GM21723 (cell line): ENCODE results near the gene PRKCE.

Experiments used
- ATAC-seq: cut with Tn5 transposase; IDR thresholded peaks from one replicate; pipeline ENCODE4 v1.9.1; 2021; ENCODE audit warnings: mild to moderate bottlenecking, moderate library complexity; ENCODE audit not compliant: unreplicated experiment

PRKCE gene

DNA sequence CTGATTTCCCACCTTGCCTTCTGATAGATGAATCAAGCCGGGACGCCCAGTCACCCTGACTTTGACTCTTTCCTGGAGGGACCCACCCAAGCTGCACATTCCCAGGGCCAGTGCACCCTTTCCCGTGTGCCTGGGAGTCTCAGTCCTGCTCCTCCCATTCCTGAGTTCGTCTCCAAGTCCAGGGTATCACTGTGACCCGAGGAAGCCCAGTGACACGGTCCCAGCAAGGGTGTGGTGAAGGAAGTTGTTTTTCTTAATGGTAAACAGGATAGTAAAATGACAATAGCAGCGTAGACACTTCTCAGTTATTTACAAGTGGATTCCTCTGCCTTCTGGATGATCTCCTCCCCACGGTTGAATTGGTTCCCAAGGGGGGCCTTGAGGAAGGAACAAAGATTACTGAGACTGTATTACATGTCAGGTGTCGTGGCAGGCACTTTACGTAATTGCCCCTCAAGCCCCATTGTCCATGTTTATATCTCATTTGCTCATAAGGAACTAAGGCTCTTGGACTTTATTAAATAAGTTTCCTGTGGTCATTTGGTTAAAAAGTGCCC, 123.3 kb downstream of the PRKCE start:
- no peak for ATAC-seq

DNA sequence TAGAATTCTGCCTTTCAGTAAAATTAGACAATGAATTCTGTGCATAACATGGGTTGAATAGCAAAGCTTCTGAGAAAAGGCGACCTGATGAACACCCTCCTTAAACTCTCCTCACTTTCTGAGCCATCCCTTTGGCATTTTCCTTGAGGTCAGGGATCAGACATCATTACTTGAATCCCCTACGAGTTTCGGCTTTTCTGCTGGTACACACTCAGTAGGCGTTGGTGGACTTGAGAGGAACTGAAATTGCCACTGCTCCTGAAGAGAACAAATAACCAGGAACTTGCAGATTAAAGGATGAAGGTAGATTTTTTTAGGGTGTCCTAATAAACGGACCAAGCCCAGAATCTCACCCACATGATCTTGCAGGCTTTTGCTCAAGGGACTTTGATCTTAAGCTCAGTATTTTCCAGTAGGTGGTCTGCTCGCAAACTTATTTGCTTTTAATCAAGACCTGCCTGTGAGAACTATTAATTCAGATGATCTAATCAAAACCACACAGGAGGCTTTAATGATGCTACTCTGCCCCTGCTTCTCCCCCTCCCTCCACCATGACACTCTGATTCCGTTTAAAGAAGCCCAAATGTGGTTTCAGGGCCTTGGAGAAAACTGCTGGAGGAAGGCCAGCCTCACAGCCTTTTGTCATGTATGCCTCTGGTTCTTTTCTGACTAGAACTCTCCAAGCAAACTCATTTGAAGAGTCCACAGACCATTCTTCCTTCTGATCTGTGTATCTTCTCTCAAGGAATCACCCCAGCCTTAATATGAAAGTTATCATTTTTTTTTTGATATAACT, 124.9 kb downstream of the PRKCE start:
- no peak for ATAC-seq

DNA sequence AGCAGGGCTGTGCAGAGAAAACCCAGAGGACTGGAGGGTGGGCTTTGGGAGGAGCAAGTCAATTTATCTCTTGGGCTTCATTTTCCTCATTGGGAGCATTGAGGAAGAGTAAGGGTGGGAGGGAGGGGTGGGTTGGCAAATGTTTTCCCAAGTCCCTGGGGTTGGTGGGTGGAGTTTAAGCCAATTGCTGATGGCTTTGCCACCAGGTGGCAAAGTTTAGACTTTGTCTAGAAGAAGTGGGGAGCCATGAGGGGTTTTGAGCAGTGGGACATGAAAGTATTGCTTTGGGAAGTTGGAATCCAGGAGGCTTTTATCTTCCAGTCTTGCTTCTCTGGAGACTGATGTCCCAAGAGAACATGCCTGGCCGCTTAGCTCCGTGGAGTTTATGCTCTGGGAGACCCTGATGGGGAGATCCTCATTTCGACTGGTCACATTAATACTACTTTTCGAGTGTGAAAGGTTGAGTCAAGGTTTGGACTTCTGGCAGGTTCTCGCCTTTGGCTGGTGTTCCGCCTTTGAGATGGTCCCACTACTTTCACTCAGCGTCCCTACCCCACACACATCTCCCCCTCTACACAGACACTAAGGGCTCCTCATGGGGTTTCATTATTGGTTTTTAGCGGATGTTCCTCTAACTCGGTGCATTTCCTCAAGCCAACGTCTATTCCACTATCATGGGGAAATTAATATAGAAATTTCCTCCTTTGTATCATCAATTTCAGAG, 126.7 kb downstream of the PRKCE start:
- no peak for ATAC-seq

- ATAC-seq, result no peak
These were observed 127.3 kb downstream of the PRKCE start for GRCh38 chr2:45778720-45779171.

- no peak for ATAC-seq
These were observed 129.3 kb downstream of the PRKCE start for GRCh38 chr2:45780541-45781463.

DNA sequence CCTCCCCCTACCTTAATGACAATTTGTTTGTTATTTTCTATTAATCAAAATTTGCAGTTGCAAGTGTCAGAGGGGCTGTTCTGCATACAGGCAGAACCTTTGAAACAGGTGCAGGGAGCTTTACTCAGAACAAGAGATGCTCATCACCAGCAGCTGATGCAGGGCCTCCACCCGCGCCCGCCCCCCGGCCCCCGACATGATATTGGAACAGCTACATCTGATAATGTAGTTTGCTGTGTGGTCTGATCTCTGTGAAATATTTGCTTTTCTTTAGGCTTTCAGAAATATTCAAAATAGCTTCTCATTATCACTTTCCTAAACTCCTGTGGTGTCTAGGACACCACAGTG, 130.0 kb downstream of the PRKCE start:
- ATAC-seq, result no peak

DNA sequence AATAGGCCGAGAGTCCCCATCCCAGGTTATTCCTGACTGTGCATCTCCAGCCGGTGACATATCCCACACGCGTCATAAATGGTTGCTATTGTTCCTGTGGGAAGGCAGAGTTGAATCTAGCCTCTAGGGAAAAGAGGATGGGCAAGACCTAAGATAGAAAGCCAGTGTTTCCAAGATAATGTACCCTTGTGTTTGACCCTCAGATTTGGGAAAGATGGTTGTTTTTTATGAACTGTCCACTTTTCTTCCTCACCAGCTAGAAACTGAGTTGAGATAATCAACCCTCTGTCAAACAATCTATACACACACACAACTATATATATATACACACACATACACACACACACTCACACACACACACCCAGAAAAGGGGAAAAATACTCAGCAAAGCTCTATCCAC, 131.0 kb downstream of the PRKCE start:
- no peak for ATAC-seq

- no peak for ATAC-seq
These were observed 131.5 kb downstream of the PRKCE start for GRCh38 chr2:45782986-45783385.

DNA sequence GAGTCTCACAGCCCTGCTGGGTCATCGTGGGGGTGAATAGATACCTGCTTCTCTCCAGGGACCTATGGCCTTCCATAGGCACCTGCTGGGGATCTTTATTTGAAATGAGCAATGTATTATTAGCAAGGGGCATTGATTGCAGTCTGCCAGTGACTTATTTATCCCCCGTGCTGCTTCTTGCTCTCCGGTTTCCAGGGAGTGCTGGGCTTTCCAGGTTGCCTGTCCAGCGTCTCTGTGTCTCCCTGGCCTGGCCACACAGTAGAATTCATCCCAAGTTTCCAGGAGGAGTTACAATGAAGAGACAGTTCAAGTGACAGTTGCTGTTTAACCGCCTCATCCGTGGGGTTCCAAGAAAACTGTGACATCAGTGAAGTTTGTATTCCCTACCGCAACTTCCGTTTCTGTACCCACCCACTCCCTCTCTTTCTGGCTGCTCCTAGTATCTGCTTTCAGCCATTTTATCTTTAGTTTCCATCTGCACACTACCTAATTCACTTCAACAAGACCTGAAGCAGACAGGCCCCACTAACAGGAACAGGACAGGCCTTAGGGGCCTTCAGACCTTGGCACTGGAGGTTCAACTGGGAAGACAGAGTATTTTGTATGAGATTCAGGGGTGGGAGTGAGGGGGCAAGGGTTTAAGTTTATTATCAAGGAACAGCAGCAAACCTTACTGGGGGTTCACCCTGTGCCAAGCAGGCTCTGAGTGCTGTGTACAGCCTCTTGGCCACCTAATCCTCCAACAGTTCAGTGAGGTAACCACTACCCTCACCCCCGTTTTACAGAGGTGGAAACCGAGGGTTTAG, 134.8 kb downstream of the PRKCE start:
- ATAC-seq, result no peak

- ATAC-seq, result no peak
These were observed 135.4 kb downstream of the PRKCE start for GRCh38 chr2:45786836-45787357.

GRCh38 chr2:45788401-45788800, 136.9 kb downstream of the PRKCE start:
- ATAC-seq, result no peak

DNA sequence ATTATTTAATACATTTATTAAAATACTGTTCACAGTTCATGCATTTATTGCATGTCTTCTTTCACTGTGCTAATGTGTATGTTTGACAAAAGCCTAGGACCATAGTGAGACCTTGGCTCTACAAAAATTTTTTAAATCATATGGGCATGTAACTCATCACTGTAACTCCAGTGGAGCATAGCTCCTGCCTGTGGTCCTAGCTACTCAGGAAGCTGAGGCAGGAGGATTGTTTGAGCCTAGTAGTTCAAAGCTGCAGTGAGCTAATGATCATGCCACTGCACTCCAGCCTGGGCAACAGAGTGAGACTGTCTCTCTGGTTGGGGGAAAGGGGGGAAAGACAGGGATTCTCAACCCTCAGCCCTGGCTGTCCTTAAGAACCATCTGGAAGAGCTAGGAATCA, 137.8 kb downstream of the PRKCE start:
- ATAC-seq, result no peak

- no peak for ATAC-seq
These were observed 138.7 kb downstream of the PRKCE start for GRCh38 chr2:45789961-45790723.

- no peak for ATAC-seq
These were observed 142.0 kb downstream of the PRKCE start for GRCh38 chr2:45793305-45793962.

- ATAC-seq, result no peak
These were observed 142.7 kb downstream of the PRKCE start for GRCh38 chr2:45794134-45794617.

DNA sequence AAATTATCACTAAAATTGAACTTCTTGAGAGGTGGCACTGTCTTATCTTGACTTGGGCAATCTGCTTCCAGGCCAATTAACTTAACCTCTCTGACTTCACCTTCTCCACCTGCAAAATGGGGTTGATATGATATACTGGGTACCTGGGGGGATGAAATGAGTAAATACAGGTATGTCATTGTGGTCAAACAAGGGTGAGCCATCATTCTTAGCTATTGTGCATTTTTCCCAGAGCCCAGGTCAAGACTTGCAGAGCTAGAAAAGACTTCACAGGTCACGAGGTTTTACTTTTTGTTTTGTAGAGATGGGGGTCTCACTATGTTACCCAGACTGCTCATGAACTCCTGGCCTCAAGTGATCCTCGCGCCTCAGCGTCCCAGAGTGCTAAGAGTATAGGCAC, 145.0 kb downstream of the PRKCE start:
- ATAC-seq, result no peak

DNA sequence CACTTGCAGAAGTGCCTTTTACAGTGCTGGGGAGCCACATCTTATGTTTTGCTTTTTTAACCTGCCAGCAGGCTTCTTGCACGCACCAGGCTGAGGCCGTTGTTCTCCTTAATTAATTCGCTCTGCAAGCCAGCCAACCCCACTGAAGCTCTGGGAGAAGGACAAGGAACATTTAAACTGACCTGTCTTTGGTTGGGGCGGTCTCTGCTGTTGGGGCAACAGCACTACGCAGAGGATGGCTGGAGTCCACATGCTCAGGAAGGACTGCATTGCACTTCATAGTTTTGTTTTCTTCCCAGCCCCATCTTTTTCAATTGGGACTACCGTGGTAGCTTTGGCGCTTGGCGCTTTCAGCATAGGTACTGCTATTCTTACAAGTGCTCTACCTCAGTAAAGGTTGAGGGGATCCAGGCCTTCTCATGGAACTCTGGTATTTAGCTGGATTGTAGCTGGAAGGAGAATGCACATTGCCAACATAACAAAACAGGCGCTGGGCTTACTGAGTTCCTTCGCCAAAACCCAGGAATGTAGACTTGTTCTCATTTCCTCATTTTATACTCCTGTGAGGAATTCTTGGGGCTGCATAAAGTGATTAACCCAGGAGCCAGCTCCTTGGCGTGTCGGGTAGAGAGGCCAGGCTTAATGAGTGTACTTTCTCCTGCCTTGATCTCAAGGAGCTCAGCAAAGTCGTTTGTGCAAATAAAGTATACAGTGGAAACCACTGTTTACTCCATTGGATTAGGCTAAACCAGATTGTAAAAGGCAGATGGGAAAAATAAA, 146.2 kb downstream of the PRKCE start:
- no peak for ATAC-seq
